Heart right ventricle (tissue), 16 donors: ENCODE results near the gene DIP2C. TPM values are rescaled to one million over a fixed set of nuclear protein-coding genes. Genes with fewer than 3 reads are reported as not detected.

ENCODE experiments used
- ATAC-seq, 8 donors: fragments of 200-7000 bp; cut with Tn5 transposase; one replicate each; pipeline ENCODE4 v1.9.1; 2020; ENCODE audit warnings: mild to moderate bottlenecking in 8 of 8, moderate library complexity in 8 of 8, moderate number of reproducible peaks in 1 of 8
- DNase-seq, 2 donors: peaks; one replicate each; pipeline ENCODE4 v3.0.0-alpha.2; 2020
- H3K27ac ChIP-seq, 10 donors: fragments of 200-600 bp; sonication (generic) in 2 of 10; one replicate each; pipeline versions ENCODE4 v1.5.0 to v1.8.0; 2020 to 2022; ENCODE audit warnings: mild to moderate bottlenecking in 3 of 10
- H3K27me3 ChIP-seq, 7 donors: fragments of 200-600 bp; one replicate each; pipeline ENCODE4 v1.8.0; 2021 to 2022; ENCODE audit warnings: mild to moderate bottlenecking in 2 of 7
- H3K36me3 ChIP-seq, 9 donors: fragments of 200-600 bp; sonication (generic) in 1 of 9; one replicate each; pipeline versions ENCODE4 v1.5.0 to v1.8.0; 2020 to 2022; ENCODE audit warnings: mild to moderate bottlenecking in 2 of 9
- H3K4me1 ChIP-seq, 9 donors: fragments of 200-600 bp; sonication (generic) in 1 of 9; one replicate each; pipeline versions ENCODE4 v1.5.0 to v1.8.0; 2020 to 2022; ENCODE audit warnings: mild to moderate bottlenecking in 4 of 9
- H3K4me3 ChIP-seq, 10 donors: fragments of 200-600 bp; sonication (generic) in 2 of 10; one replicate each; pipeline versions ENCODE4 v1.5.0 to v1.8.0; 2020 to 2022; ENCODE audit warnings: mild to moderate bottlenecking in 7 of 10, moderate library complexity in 2 of 10
- H3K9me3 ChIP-seq, 11 donors: fragments of 200-600 bp in 10 of 11; sonication (generic) in 2 of 11; one replicate each; pipeline versions ENCODE4 v1.5.0 to v1.8.0; 2013 to 2022; ENCODE audit warnings: mild to moderate bottlenecking in 2 of 11, control low read depth in 1 of 11, moderate library complexity in 1 of 11
- CTCF ChIP-seq, 9 donors: fragments of 200-600 bp; sonication (generic) in 2 of 9; IDR thresholded peaks; one replicate each; pipeline versions ENCODE4 v1.5.0 to v1.8.0; 2021 to 2022; ENCODE audit warnings: antibody characterized with exemption in 9 of 9, mild to moderate bottlenecking in 5 of 9, moderate library complexity in 1 of 9
- WGBS, 2 donors: extraction: QIAGEN DNeasy Blood & Tissue Kit; methylation state at CpG; one replicate each; pipeline ENCODE4 v1.1.7; 2013; ENCODE audit warnings: inconsistent platforms in 1 of 2; 5-methylcytosine and 5-hydroxymethylcytosine counted together
- intact Hi-C, 10 donors: fragments of 100-400 bp; cut with DNase I; formaldehyde crosslinking; loops; one replicate each; pipeline versions ENCODE4 v1.11.1 to v1.14.2; 2022
- polyA plus RNA-seq, 2 donors: library from polyadenylated mRNA; stranded (reverse); fragments of 200-250 nt; gene quantifications; one replicate each; pipeline ENCODE4 v1.2.3, GENCODE V29; 2013
- total RNA-seq, 10 donors: library from RNA; stranded (reverse); fragmentation: NEBNext Ultra II Directional in 3 of 10; extraction: Animal tissue kit (Norgen Biotek cat#: 25700) in 3 of 10; gene quantifications; one replicate each; pipeline versions ENCODE4 v1.2.1 to v1.2.4, GENCODE V29; 2021 to 2023
- donor health status: Arrhythmogenic right ventricular cardiomyopathy.
- donor health status: ischemic (EF 13 %, LVEDD 7.1; RV severe dilation, severe dysfunction).
- donor health status: healthy with polysubstance abuse.
- donor health status: DM: no; HTN: yes; CAD: no.
- donor health status: DM: no; HTN: no; CAD: no.
- donor health status: ischemic (EF 25% LVEDD 6.9; RV normal size, moderate dysfunction).
- donor health status: ischemic (EF 25% LVEDD 5.7; RV mildly dilated, moderate dysfunction).
- donor health status: healthy.
- donor health status: DM: yes; HTN: yes; CAD: no.
- donor health status: Ischemic cardiomyopathy.
- donor health status: ischemic (EF 35%, LVEDD 5.7; RV mildly dilated, moderate dysfunction).
- donor health status: nonischemic (EF 11% LVEDD 7.7; RV severe dilation, severe dysfunction).
- donor health status: DM: yes; HTN: yes; CAD: no.
- donor health status: PGD.
- donor health status: ischemic (EF 29% LVEDD 5.4; RV normal size, mild dysfunction).
- donor health status: nonischemic (EF 23%, LVEDD 6.1; RV moderate dilation, normal function).

DIP2C gene
- total and polyA plus RNA-seq, 12 donors: 7.1 to 48.2 (median 33.7) TPM

- Histone ChIP-seq H3K9me3 (no peaks in the 10 kb centered on the region), H3K4me3 (no peak overlapping the region), H3K27ac (no peak overlapping the region), H3K36me3 (peaks cover 0 to 56% (median 10%) of the 10 kb centered on the region in 9 donors), H3K27me3 (no peaks in the 10 kb centered on the region), H3K4me1 (peaks cover 0 to 3% (median 0%) of the 10 kb centered on the region in 9 donors)
- intact Hi-C loops: no loop called here
- ATAC-seq (no peak), DNase-seq (no peak)
- TF ChIP-seq CTCF (IDR thresholded peaks at IDR 0.05): no peak
- WGBS, 2 donors: 96 to 98% methylated on average over 6 of the region's 6 CpGs
These were observed 353.2 kb downstream of the DIP2C start for GRCh38 chr10:336247-336646.

DNA sequence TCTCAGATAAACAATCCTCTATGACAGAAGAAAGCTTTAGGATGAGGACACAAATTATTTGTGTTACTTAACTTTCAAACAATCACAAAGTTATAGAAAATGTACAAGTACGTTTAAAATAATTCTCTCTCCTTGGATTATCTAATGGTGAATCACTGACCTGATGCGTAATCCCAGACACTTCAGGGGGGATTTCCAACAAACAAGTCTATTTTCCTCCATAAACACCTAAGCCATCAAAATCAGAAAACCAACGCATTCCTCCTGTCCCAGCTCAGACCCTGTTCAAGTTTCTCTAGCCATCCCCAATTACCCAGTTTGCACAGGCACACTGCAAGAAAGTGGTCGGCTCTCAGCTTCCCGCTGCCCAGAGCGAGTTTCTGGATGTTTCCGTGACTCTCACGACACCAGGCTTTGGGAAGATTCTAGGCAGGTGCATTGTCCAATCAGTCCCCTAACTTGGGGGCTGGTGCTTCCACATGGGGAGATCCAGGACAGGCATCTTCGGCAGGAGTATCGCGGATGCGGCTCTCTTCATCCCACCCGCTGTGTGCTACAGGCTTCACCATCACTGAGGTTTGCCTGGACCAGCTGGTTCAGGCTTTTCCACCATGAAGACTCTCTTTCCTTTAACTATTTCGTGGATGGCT is 354.2 kb downstream of the DIP2C start:
- DNase-seq: no peak
- ATAC-seq: peak in 1 of 8 donors; percentile 14
- TF ChIP-seq CTCF (IDR thresholded peaks at IDR 0.05): no peak
- Histone ChIP-seq H3K9me3 (no peaks in the 10 kb centered on the region), H3K27me3 (no peaks in the 10 kb centered on the region), H3K4me1 (peaks cover 0 to 3% (median 0%) of the 10 kb centered on the region in 9 donors), H3K27ac (no peak overlapping the region), H3K4me3 (no peak overlapping the region), H3K36me3 (peaks cover 0 to 46% (median under 1%) of the 10 kb centered on the region in 9 donors)
- WGBS, 2 donors: 93% methylated on average over 14 of the region's 14 CpGs
- intact Hi-C loops: no loop called here

DNA sequence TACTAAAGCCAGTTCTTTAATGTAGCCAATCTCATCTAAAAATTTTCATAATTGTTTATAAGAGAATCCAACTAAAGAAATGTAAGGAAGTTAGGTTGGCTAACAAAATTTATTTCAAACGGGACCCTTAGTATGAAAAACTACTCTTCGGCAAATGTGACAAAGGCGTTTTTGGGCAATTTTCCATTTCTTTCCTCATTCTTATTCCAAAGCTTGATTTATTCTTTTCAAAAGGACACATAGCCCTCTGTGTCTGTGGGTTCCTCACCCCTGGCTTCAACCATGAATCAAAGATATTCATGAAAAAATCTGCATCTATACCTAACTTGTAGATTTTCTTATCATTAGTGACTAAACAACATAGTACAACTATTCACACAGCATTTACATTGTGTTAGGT is 358.3 kb downstream of the DIP2C start:
- Histone ChIP-seq H3K9me3 (no peaks in the 10 kb centered on the region), H3K36me3 (peaks cover 0 to 42% (median 6%) of the 10 kb centered on the region in 9 donors), H3K4me3 (no peak overlapping the region), H3K27me3 (no peaks in the 10 kb centered on the region), H3K4me1 (peaks cover 0 to 13% (median 8%) of the 10 kb centered on the region in 9 donors), H3K27ac (no peak overlapping the region)
- ATAC-seq (no peak), DNase-seq (no peak)
- intact Hi-C loops: no loop called here
- TF ChIP-seq CTCF (IDR thresholded peaks at IDR 0.05): no peak
- 93 to 94% methylated on average over 3 of the region's 3 CpGs for WGBS, 2 donors

DNA sequence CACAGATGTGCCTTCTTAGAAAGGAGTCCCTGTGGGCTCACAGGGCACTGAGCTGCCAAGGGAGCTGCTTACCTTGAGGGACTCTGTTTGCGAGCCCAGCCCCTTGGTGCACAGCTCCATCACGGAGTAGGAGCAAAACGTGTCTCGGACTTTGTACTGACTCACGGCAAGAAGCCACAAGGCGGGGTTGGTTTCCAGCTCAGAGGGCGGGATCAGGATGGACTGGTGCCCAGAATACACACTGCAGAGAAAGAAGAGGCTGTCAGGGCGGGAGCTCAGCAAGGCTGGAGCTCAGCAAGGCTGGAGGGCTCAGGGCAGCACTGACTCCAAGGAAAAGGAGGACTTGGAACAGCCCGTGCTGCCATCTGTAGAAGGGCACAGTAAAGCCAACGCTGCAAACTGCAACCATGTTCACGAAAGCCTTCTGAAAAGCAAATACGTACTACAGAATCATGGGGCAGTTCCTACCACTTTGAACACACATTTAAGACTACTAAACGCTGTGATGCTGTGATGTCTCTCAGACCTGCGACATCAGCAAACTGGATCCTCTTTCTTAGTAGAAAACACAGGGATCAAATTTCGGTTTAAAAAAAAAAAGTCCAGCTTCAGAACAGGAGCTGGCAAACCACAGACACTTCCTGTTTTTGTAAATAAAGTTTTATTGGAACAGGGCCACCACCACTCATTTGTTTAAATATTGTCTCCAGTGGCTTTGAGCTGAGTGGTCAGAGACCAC is 359.9 kb downstream of the DIP2C start:
- TF ChIP-seq CTCF (IDR thresholded peaks at IDR 0.05): peak in 3 of 9 donors; percentile 29 to 37 (median 30)
- ATAC-seq (peak; percentile 90 to 96 (median 92)), DNase-seq (peak; percentile 71 to 83)
- H3K27ac ChIP-seq: peak overlapping the region in 5 of 10 donors; percentile 16 to 55 (median 21)
- intact Hi-C loops: no loop called here
- peaks cover 0 to 45% (median 12%) of the 10 kb centered on the region in 9 donors for H3K36me3 ChIP-seq
- no peaks in the 10 kb centered on the region for H3K27me3 ChIP-seq
- peaks cover 0 to 13% (median 8%) of the 10 kb centered on the region in 9 donors for H3K4me1 ChIP-seq
- 31 to 34% methylated on average over 15 of the region's 15 CpGs for WGBS, 2 donors
- H3K4me3 ChIP-seq: peak overlapping the region in 1 of 10 donors; percentile 10
- H3K9me3 ChIP-seq: no peaks in the 10 kb centered on the region
